Cardiac fibroblast (primary cell): Measurements from ENCODE around the gene OR51T1.
"Not testable (repeated sequence)": the region's sequence is repeated elsewhere in the genome, so short reads cannot be mapped to it uniquely, and the experiment has no call there.

ENCODE experiments used
- DNase-seq, 2 donors: peaks; one replicate each; pipeline versions ENCODE4 v3.0.0 to v3.0.0-alpha.2; 2010; ENCODE audit warnings: low read depth in 2 of 2
- H3K4me3 ChIP-seq, 2 donors: replicated peaks in 1 of 2; 1 replicate in 1 of 2; 2 replicates in 1 of 2; pipeline ENCODE4 v1.5.1; 2011; ENCODE audit warnings: low read depth in 2 of 2, low read length in 2 of 2, mild to moderate bottlenecking in 2 of 2, moderate library complexity in 1 of 2
- CTCF ChIP-seq: IDR thresholded peaks from one replicate; pipeline ENCODE4 v1.5.1; 2011; ENCODE audit warnings: low read depth, mild to moderate bottlenecking, low read length, inconsistent platforms

The OR51T1 gene, protein sequence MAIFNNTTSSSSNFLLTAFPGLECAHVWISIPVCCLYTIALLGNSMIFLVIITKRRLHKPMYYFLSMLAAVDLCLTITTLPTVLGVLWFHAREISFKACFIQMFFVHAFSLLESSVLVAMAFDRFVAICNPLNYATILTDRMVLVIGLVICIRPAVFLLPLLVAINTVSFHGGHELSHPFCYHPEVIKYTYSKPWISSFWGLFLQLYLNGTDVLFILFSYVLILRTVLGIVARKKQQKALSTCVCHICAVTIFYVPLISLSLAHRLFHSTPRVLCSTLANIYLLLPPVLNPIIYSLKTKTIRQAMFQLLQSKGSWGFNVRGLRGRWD

GRCh38 chr11:4881860-4882500, at the start of gene OR51T1:
OR51T1 (plus strand) TSS chr11:4881900; CDS start chr11:4881900, 0 bp downstream.
- peak; percentile 23 to 65 for DNase-seq
- H3K4me3 ChIP-seq, result no peak within 1 kb of the TSS
- TF ChIP-seq CTCF, result no peak

GRCh38 chr11:4839851-4840549, 41.7 kb upstream of the OR51T1 start:
- DNase-seq, result no peak
- H3K4me3 ChIP-seq, result no peak overlapping the region
- TF ChIP-seq CTCF, result no peak

- TF ChIP-seq CTCF, result no peak
- no peak for DNase-seq
- H3K4me3 ChIP-seq, result no peak within 1 kb of the TSS
Observed at GRCh38 chr11:4848908-4849532, 32.7 kb upstream of the OR51T1 start, which contains the start of gene OR51S1. OR51S1 (minus strand) TSS chr11:4849208; CDS start chr11:4849208, 0 bp downstream.

DNA sequence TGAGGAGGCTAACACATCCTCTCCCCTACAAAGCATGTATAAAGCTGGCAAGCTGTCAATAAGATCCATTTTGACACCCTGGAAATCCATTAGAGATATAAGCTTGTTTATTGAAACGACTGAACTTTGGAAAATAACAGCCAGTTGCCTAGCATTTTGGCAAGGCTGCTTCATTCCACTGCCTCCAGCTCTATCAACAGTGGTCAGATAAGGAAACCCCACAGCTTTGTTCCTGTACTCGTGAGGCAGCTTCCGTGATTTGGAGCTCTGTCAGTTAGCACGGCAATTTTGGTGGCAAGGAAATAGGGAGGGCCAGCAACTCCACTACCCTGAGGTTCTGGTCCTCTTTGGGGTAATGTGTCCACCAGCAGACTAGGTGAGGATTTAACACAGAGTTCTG, 30.7 kb upstream of the OR51T1 start:
- DNase-seq, result peak; percentile 3 to 79
- no peak for TF ChIP-seq CTCF
- H3K4me3 ChIP-seq, result no peak overlapping the region

- DNase-seq, H3K4me3 ChIP-seq: not testable (repeated sequence)
Observed at GRCh38 chr11:4854286-4854685, 27.4 kb upstream of the OR51T1 start.

- TF ChIP-seq CTCF, result no peak
- no peak for DNase-seq
- H3K4me3 ChIP-seq, result no peak overlapping the region
Observed at GRCh38 chr11:4862447-4863236, 19.1 kb upstream of the OR51T1 start.
